Anterior cingulate cortex (tissue), 58 donors: ENCODE data around the gene TMPRSS9.

Experiments used
- DNase-seq, 58 donors: peaks; one replicate each; lab custom pipeline; 2025; lab: John Stamatoyannopoulos, UW

The TMPRSS9 gene

DNA sequence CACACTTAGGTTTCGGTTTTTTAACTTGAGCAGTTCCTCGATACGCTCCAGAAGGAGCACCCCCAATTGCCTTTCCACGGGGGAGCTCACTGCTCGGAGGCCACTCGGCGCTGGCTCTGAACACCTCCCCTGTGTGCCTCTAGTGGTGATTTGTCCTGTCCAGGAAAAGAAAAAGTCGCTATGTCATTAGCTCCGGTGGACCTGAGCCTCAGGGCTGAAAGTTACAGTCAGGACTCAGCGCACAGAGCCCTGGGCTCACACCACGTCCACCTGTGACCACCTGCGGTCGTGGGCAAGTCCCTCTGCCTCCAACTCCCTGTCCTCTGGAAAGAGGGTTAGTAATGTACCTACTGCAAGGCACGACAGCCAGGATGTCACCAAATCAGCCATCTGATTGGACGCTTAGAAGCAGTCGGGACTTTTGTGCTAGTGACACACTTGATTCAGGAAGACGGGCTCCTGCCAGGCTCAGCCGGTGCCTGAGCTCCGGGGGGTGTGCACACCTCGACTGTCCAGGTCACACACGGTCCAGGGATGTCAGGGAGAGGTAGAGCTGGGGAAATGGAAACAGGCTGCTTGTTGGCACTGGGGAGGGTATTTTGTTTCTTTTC is 3.9 kb upstream of the TMPRSS9 start:
- no peak for DNase-seq

DNA sequence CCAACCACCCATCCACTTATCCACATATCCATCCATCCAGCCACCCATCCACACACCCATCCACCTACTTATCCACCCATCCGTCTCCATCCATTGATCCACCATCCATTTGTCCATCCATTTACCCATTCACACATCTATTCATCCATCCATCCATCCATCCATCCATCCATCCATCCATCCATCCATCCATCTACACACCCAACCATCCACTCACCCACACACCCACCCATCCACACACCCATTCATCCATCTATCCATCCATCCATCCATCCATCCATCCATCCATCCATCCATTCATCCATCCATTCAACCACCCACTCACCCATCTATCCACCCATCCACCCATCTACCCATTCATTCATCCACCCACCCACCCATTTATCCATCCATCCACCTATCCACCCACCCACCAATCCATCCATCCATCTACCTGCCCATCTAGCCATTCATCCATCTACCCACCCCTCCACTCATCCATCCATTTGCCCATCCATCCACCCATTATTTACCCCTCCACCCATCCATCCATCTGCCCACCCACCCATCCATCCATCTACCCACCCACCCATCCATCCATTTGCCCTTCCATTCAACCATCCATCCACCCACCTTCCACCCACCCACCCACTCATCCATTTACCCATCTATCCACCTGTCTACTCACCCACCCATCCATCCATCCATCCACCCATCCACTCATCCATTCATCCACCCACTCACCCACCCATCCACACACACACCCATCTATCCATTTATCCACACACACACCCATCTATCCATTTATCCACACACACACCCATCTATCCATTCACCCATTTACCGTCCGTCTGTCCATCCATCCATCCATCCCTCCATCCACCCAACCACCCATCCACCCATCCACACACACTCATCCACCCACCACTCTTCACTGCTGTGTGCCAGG is 2.5 kb upstream of the TMPRSS9 start:
- DNase-seq, result no peak

DNA sequence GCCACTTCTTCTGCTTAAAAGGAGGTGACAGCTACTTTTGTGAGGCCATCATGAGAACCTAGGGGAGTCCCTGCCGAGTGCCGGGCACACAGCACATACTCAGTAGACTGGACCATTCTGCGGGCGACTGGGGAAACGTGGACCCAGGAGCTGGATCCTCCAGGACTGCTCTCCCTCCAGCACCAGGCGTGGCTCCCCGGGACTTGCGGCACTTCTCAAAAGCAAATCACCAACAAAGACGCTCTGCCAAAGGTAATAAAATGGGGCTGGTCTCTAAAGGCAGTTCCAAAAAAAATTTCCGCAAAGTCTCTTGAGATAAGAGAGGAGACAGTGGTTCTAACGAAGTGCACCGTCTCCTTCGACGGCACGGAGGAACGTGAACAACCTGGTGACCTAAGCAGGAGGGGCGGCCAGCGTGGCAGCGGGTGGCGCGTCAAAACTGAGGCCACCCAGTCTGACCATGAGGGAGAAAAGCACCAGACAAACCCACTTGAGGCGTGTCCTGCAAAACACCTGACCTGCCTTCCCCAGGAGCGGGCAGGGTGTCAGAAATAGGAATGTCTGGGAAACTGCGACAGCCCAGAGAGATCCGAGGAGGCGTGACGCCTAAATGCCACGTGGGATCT is 1.4 kb upstream of the TMPRSS9 start:
- DNase-seq, result no peak

DNA sequence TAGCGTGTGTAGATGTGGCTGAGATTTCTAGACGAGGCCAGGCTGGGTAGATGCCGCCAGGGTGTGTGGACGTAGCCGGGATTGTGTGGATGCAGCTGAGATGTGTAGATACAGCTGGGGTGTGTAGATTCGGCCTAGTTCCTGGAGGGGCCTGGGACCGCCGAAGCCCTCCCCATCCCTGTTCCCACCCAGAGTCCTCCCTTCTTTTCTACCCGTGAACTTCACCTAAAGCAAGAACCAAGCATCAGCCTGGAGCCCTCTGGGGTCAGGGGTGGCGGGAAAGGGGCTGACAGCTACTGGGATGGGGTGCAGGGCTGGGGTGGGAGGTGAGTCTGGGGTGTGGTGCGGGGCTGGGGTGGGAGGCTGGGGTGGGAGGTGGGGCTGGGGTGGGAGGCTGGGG is 768 bp downstream of the TMPRSS9 start:
- DNase-seq, result no peak

DNA sequence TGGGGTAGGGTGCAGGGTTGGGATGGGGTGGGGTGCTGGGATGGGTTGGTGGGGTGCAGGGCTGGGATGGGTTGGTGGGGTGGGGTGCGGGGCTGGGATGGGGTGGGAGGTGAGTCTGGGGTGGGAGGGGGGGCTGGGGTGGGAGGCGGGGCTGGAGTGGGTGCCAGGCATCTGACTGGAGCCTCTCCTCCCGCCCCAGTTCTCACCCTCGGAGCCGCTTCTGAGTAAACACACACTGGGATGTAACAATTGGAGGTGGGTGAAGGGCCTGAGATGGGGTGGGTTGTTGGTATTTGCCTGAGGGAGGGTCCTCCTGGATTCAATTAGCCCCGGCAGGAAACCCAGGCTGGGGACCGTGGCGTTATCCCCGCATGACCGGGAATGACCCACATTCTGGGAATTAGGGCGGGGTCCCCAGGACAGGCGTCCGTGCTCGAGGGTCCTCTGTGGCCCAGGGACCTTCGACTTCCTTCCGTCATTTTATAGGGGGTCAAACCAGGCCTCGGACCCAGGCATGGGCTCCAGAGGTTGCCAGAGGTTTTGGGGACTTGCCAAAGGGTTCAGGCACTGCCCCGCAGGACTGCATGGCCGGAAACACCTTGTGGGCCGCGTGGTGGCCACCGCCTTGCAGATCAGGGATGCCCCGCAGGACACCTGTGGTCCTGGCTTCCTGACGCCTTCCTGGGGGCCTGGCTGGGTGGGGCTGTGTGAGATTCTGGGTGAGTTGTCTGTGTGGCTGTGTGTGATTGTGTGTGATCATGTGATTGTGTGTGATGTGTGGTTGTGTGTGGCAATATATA is 1.4 kb downstream of the TMPRSS9 start:
- DNase-seq, result no peak

DNA sequence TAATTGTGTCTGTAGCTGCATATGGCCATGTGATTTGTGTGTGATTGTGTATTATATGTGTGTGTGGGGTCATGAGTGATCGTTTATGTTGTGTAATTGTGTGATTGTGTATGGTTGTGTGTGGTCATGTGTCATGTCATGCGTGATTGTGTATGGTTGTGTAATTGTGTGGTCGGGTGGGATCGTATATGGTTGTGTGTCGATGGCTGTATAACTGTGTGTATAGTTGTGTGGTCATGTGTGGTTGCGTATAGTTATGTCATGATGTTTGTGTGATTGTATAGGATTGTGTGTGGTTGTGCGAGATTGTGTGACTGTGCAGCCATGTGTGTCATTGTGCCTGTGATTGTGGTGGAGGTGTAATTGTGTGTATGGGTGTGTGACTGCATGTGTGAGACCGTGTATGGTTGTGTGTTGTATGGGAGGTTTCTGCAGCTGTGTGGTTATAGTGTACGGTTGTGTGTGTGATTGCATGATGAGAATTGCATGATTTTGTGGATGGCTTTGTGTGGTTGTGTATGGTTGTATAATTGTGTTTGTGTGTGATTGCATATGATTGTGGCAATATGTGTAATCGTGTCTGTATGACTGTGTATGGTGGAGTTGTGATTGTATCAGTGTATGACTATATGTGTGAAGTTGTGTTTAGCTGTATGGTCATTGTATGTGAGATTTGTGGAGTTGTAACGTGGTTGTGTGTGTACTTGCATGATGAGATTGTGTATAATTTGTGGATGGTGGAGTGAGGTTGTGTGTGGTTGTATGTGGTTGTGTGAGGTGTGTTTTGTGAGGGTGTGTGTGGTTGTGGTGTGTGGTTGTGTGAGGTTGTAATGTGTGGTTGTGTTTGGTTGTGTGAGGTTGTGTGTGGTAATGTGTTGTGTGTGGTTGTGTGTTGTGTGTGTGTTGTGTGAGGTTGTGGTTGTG is 2.2 kb downstream of the TMPRSS9 start:
- DNase-seq, result no peak

DNA sequence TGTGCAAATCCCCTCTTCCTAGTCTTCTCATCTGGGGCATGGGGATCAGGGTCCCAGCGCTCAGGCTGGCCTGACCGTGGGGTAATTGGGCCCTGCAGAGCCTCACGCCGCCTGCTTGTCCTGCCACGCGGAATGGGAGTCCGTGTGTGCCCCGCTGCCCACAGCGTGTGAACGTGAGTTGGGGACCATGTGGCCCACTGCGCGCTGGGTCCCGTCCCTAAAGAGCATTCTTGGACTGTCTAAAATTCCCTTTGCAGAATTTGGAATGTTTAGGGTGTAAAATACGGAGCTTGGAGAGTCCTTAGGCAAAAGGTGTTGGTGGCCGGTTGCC is 2.9 kb downstream of the TMPRSS9 start:
- DNase-seq, result no peak

DNA sequence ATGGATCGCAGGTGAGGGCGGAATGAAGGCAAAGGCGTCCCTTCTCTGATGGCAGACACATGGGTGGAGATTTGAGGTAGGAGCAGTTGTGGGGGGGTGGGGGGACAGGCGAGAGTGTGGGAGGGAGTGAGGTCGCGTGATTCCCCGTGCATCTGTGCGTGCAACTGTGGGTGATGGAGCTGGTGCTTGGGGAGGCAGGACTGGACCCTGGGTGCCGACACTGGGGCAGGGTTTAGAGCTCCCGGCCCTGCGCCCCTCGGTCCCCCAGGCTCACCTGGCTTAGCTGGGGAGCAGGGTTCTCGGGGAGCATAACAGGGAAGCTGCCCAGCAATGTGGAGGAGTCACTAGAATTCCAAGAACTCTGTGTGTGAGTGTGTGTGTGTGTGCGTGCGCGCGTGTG is 3.4 kb downstream of the TMPRSS9 start:
- DNase-seq, result no peak

DNA sequence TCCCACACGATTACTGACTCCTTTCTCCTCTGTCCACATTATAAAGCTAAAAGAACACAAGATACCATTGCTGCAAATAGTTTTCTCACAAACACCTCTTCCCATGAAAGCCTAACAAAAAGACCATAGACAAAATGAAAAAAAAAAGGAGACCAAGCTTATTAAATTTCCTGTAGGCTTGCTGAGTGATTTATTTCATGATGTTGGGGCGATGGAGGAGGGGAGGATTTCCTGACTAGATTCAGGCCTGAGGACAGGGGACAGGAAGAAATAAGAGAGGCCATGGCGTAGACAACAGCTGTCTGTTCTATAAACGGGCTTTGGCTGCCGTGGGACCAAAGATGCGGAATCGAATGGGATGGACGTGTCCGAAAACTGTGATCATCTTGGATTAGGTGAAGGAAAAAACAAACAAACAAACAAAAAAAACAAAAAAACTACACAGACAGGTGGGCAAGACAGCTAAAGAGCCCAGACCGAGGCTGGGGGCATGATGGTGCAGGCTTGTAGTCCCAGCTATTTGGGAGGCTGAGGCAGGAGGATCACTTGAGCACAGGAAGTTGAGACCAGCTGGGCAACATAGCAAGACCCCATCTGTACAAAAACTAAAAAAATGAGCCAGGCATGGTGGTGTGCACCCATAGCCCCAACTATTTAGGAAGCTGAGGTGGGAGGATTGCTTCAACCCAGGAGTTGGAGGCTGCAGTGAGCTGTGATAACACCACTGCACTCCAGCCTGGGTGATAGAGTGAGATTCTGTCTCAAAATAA is 5.3 kb downstream of the TMPRSS9 start:
- DNase-seq, result no peak

DNA sequence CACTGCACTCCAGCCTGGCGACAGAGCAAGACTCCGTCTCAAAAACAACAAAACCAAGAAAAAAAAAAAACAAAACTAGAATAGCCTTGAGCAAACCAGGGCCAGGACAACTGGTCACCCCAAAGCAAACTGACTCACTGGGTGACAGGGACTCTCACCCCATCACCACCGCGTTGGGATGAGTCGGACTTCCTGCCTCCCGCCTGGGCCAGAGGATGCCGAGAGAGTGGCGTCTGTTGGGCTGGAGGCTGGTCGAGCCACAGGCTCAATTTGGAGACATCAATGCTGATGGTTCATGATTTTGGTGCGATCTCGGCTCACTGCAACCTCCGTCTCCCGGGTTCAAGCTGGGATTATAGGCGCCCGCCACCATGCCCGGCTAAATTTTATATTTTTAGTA is 11.6 kb downstream of the TMPRSS9 start:
- DNase-seq, result no peak

DNA sequence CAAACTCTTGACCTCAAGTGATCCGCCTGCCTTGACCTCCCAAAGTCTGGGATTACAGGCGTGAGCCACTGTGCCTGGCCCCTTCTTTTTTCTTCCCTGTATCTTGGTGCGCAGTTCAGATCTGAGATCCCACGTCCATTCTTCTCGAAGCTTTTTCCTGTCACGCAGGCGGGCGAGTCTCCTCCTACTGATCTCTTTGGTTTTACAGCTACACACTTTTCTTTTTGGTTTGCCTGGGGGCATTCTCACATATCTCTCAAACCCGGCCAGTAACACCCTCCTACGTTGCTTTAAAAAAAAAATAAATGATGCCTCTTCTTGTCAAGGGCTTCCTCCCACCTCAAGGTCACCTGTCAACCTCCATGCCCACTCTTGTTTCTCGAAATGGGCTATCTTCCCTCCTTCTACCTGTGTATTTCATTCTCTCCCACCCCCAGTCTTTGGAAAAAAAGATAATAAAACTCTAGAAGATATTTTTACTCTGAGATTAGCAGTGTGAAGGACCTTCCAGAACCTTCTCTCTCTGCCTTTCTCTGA is 12.1 kb downstream of the TMPRSS9 start:
- DNase-seq, result no peak

DNA sequence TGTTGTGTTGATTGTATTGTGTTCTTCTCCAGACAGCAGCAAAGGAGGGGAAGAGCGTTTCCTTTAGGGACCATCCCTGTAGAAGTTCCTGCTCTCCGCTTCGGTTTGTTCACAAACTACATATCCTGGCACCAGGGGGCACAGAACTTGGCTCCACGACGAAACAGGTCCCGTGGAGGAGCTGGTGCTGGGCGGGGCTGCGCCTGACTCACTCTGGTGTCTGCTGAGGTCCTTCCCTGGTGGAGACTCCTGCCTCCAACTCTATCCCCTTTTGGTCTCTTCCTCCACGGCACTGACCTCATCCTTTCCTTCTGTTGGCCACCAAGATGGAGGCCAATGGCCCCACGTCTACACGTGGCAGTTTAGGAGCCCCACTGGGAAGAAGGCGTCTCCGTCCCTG is 14.7 kb downstream of the TMPRSS9 start:
- DNase-seq, result no peak

DNA sequence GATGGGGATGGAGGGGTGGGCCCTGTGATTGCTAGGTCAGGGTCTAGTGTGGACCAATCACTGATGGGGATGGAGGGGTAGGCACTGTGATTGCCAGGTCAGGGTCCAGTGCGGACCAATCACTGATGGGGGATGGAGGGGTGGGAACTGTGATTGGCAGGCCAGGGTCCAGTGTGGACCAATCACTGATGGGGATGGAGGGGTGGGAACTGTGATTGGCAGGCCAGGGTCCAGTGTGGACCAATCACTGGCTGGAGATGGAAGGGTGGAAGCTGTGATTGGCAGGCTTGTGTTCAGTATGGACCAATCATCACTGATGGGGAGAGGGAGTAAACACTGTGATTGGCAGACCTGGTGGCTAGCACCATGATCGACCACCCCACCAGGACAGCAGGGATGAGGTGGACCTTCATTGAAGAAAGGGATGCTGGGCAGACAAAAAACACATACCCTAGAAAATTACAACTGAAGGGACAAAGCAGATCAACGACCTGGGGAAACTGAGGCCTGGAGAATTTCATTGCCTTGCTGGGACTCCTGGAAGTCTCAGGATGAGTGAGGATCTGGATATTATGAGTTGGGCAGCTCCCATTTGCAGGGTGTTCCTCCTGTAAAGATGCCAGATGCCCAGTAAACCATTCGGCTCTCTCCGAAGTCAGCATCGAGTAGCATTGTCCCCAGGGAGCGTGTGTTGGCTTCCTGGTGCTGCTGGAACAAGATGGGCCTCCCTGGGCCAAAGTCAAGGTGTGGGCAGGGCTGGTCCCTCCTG is 15.5 kb downstream of the TMPRSS9 start:
- no peak for DNase-seq

DNA sequence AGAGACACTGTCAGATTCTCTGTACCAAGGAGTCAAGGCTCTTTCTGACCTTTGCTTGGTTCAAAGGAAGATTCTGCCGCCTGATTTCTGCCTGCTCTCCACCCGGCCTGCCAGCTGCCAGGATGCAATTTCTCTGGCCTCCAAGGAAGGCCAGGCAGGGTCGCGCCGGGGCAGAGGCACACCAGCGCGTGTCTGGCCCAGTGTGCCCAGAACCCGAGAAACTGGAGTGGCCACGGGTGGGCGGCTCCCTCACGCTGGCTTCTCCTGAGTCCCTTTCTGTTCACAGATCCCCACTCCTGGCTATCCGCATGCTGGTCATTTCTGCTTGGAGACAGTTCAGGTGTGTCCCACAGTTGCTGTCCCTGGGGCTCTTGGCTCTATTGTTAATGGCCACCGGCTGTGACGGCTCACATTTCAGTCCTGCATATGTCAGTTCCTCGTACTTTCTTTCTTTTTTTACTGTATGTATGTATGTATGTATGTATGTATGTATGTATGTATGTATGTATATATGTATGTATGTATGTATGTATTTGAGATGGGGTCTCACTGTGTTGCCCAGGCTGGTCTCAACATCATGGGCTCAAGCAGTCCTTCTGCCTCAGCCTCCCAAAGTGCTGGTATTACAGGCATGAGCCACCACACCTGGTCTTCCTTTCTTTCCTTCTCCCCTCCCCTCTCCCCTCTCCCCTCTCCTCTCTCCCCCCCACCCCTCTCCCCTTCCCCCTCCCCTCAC is 16.9 kb downstream of the TMPRSS9 start:
- DNase-seq, result no peak

DNA sequence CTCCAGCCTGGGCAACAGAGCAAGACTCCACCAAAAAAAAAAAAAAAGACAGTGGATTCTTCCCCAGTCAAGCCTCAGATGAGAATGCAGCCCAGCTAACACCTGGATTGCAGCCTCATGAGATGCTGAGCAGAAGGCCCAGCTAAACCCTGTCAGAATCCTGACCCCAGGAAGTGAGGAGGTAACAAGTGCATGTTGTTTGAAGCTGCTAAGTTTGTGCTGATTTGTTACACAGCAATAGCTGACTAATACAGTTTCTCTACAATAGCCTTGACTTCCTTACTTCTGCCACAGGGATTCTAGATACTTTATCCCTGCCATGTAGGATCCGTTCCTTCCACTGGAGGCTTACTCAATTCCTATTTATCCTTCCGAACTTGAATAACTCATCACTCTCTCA is 20.5 kb downstream of the TMPRSS9 start:
- DNase-seq, result no peak

DNA sequence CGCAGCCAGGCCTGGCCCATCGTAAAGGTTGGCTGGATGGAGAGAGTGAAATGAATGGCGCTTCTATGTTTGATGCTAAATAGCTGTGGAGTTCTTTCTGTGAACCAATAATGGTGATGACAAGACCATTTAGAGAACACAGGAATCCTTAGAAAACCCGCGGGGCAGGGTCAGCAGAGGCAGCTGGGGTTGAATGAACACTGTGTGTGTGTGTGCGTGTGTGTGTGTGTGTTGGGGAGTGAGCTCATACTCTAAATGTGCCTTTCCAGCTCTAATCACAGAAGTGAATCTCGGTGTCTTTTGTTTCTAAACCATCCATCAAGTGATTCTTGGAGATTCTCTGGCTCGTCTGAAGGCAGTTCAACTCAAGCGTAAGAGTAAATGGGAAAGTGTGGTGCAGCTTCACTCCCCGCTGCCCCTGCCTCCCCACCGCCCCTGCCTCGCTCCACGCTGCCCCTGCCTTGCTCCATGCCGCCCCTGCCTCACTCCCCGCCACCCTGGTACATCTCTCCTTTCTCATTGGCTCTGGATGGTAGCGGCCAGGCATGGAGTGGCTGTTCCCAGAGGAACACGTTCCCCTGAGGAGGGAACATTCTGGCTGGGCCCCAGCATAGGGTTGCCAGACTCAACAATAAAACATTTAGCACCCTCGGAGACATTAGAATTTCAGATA is 21.2 kb downstream of the TMPRSS9 start:
- DNase-seq, result peak in 55 of 58 donors; percentile 15 to 95 (median 72)
